ENCODE results near the gene SMIM38. TPM values are rescaled to one million over a fixed set of nuclear protein-coding genes. Genes with fewer than 3 reads are reported as not detected.

Gene SMIM38
- total RNA-seq, 1 donor from 2014 or later, result 0.26 TPM

DNA sequence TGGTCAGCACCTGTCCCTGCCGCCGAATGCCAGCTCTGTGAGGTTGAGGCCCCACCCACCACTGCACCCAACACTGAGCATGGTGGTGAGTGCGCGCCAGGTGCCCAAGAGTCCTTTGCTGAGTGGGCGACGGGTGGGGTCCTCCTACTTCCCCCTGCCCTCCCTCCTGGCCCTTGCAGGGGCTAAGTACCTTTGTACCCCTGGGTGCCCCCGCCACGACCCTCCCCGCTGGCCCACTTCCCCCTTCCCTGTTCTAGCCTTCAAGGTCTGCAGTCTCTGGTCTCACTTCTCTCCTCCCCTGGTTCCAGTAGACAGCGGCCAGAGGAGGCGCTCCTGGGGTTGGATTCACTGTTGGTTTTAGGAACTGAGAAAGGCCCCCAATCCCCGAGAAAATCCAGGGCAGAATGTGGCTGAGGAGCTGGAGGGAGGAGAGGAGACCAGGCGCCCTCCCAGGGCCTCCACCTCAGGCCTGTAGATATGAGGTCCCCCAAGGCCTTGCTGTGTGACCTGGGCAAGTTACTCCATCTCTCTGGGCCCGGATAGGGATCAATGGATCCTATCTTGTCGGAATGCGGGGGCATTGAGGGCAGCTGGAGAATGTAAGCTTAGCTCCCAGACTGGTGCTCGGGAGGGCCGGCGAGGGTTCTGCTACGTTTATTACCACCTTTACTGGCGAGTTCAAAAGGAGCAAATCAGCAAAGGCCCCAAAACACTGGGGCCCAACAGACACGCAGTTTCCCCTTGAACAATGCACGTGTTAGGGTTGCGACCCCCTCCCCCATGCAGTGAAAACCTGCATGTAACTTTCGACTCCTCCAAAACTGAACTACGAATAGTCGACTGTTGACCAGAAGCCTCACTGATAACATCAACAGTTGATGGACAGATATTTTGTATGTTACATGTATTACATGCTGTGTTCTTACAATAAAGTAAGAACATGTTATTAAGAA, 31.9 kb upstream of the SMIM38 start:
- TF ChIP-seq, protein P1, sequence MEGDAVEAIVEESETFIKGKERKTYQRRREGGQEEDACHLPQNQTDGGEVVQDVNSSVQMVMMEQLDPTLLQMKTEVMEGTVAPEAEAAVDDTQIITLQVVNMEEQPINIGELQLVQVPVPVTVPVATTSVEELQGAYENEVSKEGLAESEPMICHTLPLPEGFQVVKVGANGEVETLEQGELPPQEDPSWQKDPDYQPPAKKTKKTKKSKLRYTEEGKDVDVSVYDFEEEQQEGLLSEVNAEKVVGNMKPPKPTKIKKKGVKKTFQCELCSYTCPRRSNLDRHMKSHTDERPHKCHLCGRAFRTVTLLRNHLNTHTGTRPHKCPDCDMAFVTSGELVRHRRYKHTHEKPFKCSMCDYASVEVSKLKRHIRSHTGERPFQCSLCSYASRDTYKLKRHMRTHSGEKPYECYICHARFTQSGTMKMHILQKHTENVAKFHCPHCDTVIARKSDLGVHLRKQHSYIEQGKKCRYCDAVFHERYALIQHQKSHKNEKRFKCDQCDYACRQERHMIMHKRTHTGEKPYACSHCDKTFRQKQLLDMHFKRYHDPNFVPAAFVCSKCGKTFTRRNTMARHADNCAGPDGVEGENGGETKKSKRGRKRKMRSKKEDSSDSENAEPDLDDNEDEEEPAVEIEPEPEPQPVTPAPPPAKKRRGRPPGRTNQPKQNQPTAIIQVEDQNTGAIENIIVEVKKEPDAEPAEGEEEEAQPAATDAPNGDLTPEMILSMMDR (IDR thresholded peaks at IDR 0.05; ENCODE audit: insufficient read depth, low read length, severe bottlenecking), result peak; percentile 8
- no peak for DNase-seq (ENCODE audit: low read depth)
- Histone ChIP-seq H3K4me3 (ENCODE audit: low read depth, low read length) (no peak overlapping the region), H3K27me3 (ENCODE audit: control insufficient read depth, insufficient read depth, low read length) (no peaks in the 10 kb centered on the region), H3K36me3 (ENCODE audit: control insufficient read depth, insufficient read depth, low read length) (no peaks in the 10 kb centered on the region)
- FAIRE-seq, result no peak

DNA sequence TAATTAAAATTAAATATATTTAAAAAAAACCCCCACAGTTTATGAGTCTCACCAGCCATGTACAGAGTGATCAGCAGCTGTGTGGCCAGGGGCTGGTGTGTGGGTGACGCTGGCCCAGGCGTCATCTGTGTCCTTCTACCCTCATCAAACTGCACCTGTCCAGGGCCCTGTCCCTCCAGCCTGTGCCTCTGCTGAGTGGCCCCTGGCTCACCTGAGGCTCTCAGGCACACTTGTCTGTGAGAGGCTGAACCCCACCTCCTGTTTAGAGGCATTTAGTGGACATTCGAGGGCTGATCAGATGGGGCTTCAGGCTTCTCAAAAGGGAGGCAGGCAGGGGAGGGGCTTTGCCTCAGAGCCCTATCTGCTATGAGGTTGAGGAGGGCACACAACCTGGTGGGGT, 29.9 kb upstream of the SMIM38 start:
- FAIRE-seq (no peak), DNase-seq (ENCODE audit: low read depth) (no peak)

DNA sequence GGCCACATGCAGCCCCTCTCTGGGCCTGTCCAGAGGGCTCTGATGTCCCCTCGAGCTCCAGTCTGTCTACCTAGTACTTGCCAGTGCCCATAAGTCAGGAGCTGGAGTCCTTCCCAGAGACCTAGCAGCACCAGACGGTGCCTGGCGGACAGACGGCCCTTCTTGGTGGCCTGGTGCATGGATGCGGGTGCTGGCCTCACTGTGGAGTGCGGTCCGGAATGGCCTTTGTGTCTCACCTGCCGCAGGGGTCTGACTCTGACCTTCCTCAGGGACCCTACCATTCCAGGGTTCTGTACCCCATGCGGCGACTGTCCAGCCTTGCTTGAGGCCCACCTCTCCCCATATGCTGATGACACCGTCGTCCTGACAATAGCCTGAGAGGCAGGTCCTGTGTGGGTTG, 29.4 kb upstream of the SMIM38 start:
- Histone ChIP-seq H3K27me3 (ENCODE audit: control insufficient read depth, insufficient read depth, low read length) (no peaks in the 10 kb centered on the region), H3K36me3 (ENCODE audit: control insufficient read depth, insufficient read depth, low read length) (no peaks in the 10 kb centered on the region), H3K4me3 (ENCODE audit: low read depth, low read length) (no peak overlapping the region)
- TF ChIP-seq, protein P1 (IDR thresholded peaks at IDR 0.05; ENCODE audit: insufficient read depth, low read length, severe bottlenecking), result no peak
- FAIRE-seq (no peak), DNase-seq (ENCODE audit: low read depth) (no peak)

More for the DNA sequence above, 29.9 kb upstream of the SMIM38 start:
- no peak overlapping the region for H3K4me3 ChIP-seq (ENCODE audit: low read depth, low read length)
- H3K36me3 ChIP-seq (ENCODE audit: control insufficient read depth, insufficient read depth, low read length), result no peaks in the 10 kb centered on the region
- no peaks in the 10 kb centered on the region for H3K27me3 ChIP-seq (ENCODE audit: control insufficient read depth, insufficient read depth, low read length)
- TF ChIP-seq, protein P1 (IDR thresholded peaks at IDR 0.05; ENCODE audit: insufficient read depth, low read length, severe bottlenecking), result no peak

DNA sequence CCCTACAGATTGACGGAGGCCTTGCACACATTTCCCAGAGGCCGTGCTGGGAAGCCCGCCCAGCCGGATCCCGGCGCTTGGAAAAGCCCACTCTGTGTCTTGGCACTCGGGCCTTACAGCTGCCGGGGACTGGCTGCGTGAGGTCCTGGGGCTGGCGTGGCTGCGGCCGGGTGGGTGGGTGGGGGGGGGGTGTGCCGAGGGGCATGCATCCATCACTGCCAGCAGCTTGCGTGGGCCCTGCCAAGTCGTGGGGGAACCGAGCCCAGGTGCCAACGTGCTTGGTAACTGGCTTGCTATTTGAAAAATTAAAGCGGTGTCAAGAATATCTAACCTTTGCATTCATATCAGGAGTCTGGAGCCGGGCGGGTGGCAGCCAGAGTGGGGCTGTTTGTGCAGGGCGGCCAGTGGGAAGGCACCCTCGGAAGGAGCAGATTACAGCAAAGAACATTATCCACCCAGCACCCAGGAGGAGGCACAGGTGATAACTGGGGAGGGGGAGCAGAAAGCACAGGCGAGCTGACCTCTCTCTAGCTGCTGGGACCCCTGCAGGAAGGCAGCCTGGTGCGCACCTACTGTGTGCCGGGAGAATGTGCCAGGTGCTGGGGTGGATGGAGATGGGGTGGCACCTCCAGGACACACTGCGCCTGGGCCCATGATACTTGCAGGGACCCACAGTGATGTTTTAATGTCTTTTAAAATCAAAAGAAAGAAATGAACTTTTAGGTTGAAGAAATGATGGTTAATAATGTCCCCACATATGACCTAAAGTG, 28.5 kb upstream of the SMIM38 start:
- Histone ChIP-seq H3K36me3 (ENCODE audit: control insufficient read depth, insufficient read depth, low read length) (no peaks in the 10 kb centered on the region), H3K27me3 (ENCODE audit: control insufficient read depth, insufficient read depth, low read length) (no peaks in the 10 kb centered on the region), H3K4me3 (ENCODE audit: low read depth, low read length) (no peak overlapping the region)
- FAIRE-seq (no peak), DNase-seq (ENCODE audit: low read depth) (no peak)
- TF ChIP-seq, protein P1 (IDR thresholded peaks at IDR 0.05; ENCODE audit: insufficient read depth, low read length, severe bottlenecking), result no peak

DNA sequence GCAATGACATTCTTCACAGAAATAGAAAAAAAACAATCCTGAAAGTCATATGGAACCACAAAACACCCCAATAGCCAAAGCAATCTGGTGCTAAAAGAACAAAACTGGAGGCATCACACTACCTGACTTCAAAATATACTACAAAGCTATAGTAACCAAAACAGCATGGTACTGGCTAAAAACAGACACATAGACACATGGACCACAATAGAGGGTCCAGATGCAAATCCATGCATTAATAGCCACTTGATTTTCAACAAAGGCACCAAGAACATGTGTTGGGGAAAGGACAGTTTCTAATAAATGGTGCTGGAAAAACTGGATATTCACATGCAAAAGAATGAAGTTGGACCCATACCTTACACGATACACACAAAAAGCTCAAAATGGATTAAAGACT, 27.9 kb upstream of the SMIM38 start:
- H3K4me3 ChIP-seq (ENCODE audit: low read depth, low read length), result no peak overlapping the region
- DNase-seq (ENCODE audit: low read depth) (no peak), FAIRE-seq (no peak)
- TF ChIP-seq, protein P1 (IDR thresholded peaks at IDR 0.05; ENCODE audit: insufficient read depth, low read length, severe bottlenecking), result no peak
- no peaks in the 10 kb centered on the region for H3K27me3 ChIP-seq (ENCODE audit: control insufficient read depth, insufficient read depth, low read length)
- H3K36me3 ChIP-seq (ENCODE audit: control insufficient read depth, insufficient read depth, low read length), result no peaks in the 10 kb centered on the region
